CD4-positive, alpha-beta T cell (primary cell): ENCODE data around the gene B3GALT5. TPM values are rescaled to one million over a fixed set of nuclear protein-coding genes. Genes with fewer than 3 reads are reported as not detected.

ENCODE experiments used
- ATAC-seq: fragments of 200-7000 bp; cut with Tn5 transposase; one replicate; pipeline ENCODE4 v1.10.0; 2022; ENCODE audit warnings: mild to moderate bottlenecking; ENCODE audit not compliant: poor library complexity
- CTCF ChIA-PET: fragments of 350-600 bp; sonication (Branson Sonifier 250); formaldehyde crosslinking; loops from one replicate; lab custom pipeline; 2021; ENCODE audit warnings: antibody characterized with exemption, inconsistent platforms; lab: Charles Lee
- POLR2A ChIA-PET: fragments of 350-600 bp; sonication (Branson Sonifier 250); formaldehyde crosslinking; loops from one replicate; lab custom pipeline; 2021; ENCODE audit warnings: antibody characterized with exemption, inconsistent platforms; lab: Charles Lee
- DNase-seq, 14 experiments: peaks; one replicate each; pipeline ENCODE4 v3.0.0-alpha.2; 2013 to 2020; ENCODE audit warnings: mixed read lengths in 2 of 14
- H3K27ac ChIP-seq, 2 donors: one replicate each; pipeline versions ENCODE4 v1.5.1 to v1.7.0; 2013; ENCODE audit warnings: low read length in 2 of 2, low read depth in 1 of 2, mild to moderate bottlenecking in 1 of 2
- H3K27me3 ChIP-seq, 2 experiments: 1 replicate in 1 of 2; 2 replicates in 1 of 2; pipeline versions ENCODE4 v1.6.1 to v1.7.0; 2013; ENCODE audit warnings: low read length in 2 of 2, control low read depth in 1 of 2, mild to moderate bottlenecking in 1 of 2, moderate library complexity in 1 of 2; ENCODE audit not compliant: insufficient read depth in 2 of 2, control insufficient read depth in 1 of 2
- H3K36me3 ChIP-seq: one replicate; pipeline ENCODE4 v1.6.1; 2013; ENCODE audit warnings: low read length, control low read depth; ENCODE audit not compliant: insufficient read depth
- H3K4me1 ChIP-seq: one replicate; pipeline ENCODE4 v1.6.1; 2013; ENCODE audit warnings: low read length, control low read depth; ENCODE audit not compliant: insufficient read depth
- H3K4me3 ChIP-seq: one replicate; pipeline ENCODE4 v1.5.1; 2013; ENCODE audit warnings: mild to moderate bottlenecking, low read length, moderate library complexity
- H3K9me3 ChIP-seq, 2 experiments: 1 replicate in 1 of 2; 2 replicates in 1 of 2; pipeline versions ENCODE4 v1.6.1 to v1.7.0; 2013; ENCODE audit warnings: low read length in 2 of 2, mild to moderate bottlenecking in 2 of 2, control low read depth in 1 of 2, moderate library complexity in 1 of 2; ENCODE audit not compliant: control insufficient read depth in 1 of 2, insufficient read depth in 1 of 2
- H3K27ac Mint-ChIP-seq: one replicate; pipeline ENCODE4 v1.8.0; 2020; ENCODE audit warnings: mixed read lengths
- H3K27me3 Mint-ChIP-seq: one replicate; pipeline ENCODE4 v1.8.0; 2021; ENCODE audit warnings: mixed read lengths
- H3K36me3 Mint-ChIP-seq: one replicate; pipeline ENCODE4 v1.8.0; 2021; ENCODE audit warnings: low read depth, mixed read lengths
- H3K4me1 Mint-ChIP-seq: one replicate; pipeline ENCODE4 v1.8.0; 2021; ENCODE audit warnings: low read depth, mixed read lengths
- H3K4me3 Mint-ChIP-seq: one replicate; pipeline ENCODE4 v1.8.0; 2020; ENCODE audit warnings: mild to moderate bottlenecking, mixed read lengths
- H3K9me3 Mint-ChIP-seq: one replicate; pipeline ENCODE4 v1.8.0; 2020; ENCODE audit warnings: mixed read lengths
- intact Hi-C, 2 experiments: fragments of 100-400 bp; cut with DNase I in 1 of 2; cut with micrococcal nuclease in 1 of 2; formaldehyde crosslinking; loops; one replicate each; pipeline versions ENCODE4 v1.15.1 to v1.9.0; 2023 to 2025; cut with DNase I, micrococcal nuclease
- total RNA-seq, 174 experiments: library from RNA in 2 of 174; stranded (reverse) in 2 of 174; gene quantifications; one replicate each; pipeline ENCODE4 v1.2.3 and lab custom pipeline; 2021 to 2026
- TF ChIP-seq, protein P1 (sequence below): fragments of 200-600 bp; IDR thresholded peaks from one replicate; pipeline ENCODE4 v1.8.0; 2022; ENCODE audit warnings: antibody characterized with exemption, mild to moderate bottlenecking

The B3GALT5 gene
- total RNA-seq, 2 experiments from 2014 or later = not detected

- CTCF ChIA-PET = no interaction called here
- no peaks in the 10 kb centered on the region for H3K27me3 Mint-ChIP-seq
Observed at GRCh38 chr21:39669485-39669884, 56.7 kb downstream of the B3GALT5 start.

DNA sequence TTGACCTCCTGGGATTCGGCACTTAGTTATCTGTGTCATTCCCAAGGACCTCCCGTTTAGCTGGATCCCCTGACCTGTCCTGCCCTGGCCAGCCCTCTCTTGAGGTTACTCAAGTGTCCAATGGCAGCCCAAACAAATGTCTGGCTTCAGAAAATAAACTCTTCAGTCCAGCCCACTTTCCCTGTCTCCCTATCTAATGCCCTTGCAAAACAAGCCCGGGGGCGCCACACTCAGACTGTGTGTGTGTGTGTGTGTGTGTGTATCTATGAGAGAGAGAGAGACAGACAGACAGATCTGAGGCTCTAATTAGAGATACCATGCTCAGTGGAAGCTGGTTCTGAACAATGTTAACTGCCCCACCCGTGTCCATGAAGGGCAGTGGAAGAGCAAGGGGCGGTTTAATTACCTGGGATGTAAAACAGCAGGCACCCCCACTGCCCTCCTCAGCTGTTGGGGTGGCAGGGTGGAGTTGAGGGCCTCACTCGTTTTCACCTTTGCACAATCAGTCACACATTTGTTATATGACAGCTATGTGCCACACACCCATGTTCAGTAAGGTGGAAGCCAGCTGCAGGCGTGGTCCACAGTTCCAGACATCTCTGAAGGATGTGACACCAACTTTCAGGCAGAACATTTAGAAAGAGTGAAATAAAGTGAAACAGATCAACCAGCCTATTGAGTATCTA lies 57.4 kb downstream of the B3GALT5 start:
- Histone ChIP-seq H3K4me1 (no peaks in the 10 kb centered on the region), H3K4me3 (no peak overlapping the region), H3K9me3 (peaks cover 0 to 25% of the 10 kb centered on the region in 2 experiments), H3K27ac (no peak overlapping the region), H3K27me3 (no peaks in the 10 kb centered on the region), H3K36me3 (no peaks in the 10 kb centered on the region)
- no peaks in the 10 kb centered on the region for H3K27me3 Mint-ChIP-seq
- ATAC-seq (no peak), DNase-seq (no peak)
- POLR2A ChIA-PET = no interaction called here
- TF ChIP-seq, protein P1, sequence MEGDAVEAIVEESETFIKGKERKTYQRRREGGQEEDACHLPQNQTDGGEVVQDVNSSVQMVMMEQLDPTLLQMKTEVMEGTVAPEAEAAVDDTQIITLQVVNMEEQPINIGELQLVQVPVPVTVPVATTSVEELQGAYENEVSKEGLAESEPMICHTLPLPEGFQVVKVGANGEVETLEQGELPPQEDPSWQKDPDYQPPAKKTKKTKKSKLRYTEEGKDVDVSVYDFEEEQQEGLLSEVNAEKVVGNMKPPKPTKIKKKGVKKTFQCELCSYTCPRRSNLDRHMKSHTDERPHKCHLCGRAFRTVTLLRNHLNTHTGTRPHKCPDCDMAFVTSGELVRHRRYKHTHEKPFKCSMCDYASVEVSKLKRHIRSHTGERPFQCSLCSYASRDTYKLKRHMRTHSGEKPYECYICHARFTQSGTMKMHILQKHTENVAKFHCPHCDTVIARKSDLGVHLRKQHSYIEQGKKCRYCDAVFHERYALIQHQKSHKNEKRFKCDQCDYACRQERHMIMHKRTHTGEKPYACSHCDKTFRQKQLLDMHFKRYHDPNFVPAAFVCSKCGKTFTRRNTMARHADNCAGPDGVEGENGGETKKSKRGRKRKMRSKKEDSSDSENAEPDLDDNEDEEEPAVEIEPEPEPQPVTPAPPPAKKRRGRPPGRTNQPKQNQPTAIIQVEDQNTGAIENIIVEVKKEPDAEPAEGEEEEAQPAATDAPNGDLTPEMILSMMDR = no peak
- H3K36me3 Mint-ChIP-seq = no peaks in the 10 kb centered on the region
- no peak overlapping the region for H3K27ac Mint-ChIP-seq
- H3K4me3 Mint-ChIP-seq = no peak overlapping the region
- no peaks in the 10 kb centered on the region for H3K4me1 Mint-ChIP-seq
- intact Hi-C loops = no loop called here
- CTCF ChIA-PET = no interaction called here
- peaks cover 2% of the 10 kb centered on the region for H3K9me3 Mint-ChIP-seq

More at GRCh38 chr21:39669485-39669884, 56.7 kb downstream of the B3GALT5 start:
- Mint-ChIP-seq H3K27ac (no peak overlapping the region), H3K36me3 (no peaks in the 10 kb centered on the region), H3K4me3 (no peak overlapping the region), H3K9me3 (peaks cover 2% of the 10 kb centered on the region), H3K4me1 (no peaks in the 10 kb centered on the region)
- Histone ChIP-seq H3K36me3 (no peaks in the 10 kb centered on the region), H3K27ac (no peak overlapping the region), H3K4me1 (no peaks in the 10 kb centered on the region), H3K27me3 (no peaks in the 10 kb centered on the region), H3K4me3 (no peak overlapping the region), H3K9me3 (peaks cover 0 to 23% of the 10 kb centered on the region in 2 experiments)
- TF ChIP-seq, protein P1 = no peak
- POLR2A ChIA-PET = no interaction called here
- DNase-seq = no peak
- ATAC-seq = no peak
- intact Hi-C loops = no loop called here

DNA sequence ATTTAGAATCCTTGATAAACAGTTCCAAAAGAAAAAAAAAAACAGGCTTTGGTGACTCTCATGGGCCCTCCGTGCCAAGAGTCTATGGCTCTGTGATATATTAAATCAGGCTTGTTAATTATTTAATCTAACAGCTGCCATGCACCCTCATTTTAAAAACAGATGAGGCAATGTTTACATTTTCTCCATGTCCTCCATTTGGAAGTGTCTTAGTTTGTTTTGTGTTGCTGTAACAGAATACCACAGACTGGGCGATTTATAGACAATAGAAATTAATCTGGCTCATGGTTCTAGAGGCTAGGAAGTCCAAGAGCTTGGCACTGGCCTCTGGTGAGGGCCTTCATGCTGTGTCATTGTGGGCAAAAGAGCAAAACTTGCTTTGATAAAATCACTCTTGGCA lies 58.0 kb downstream of the B3GALT5 start:
- H3K27ac Mint-ChIP-seq = no peak overlapping the region
- no peak for DNase-seq
- POLR2A ChIA-PET = no interaction called here
- CTCF ChIA-PET = no interaction called here
- H3K27me3 Mint-ChIP-seq = no peaks in the 10 kb centered on the region
- no peaks in the 10 kb centered on the region for H3K36me3 Mint-ChIP-seq
- no peak overlapping the region for H3K4me3 Mint-ChIP-seq
- TF ChIP-seq, protein P1 = no peak
- no peaks in the 10 kb centered on the region for H3K9me3 Mint-ChIP-seq
- Histone ChIP-seq H3K4me1 (no peaks in the 10 kb centered on the region), H3K27ac (no peak overlapping the region), H3K4me3 (no peak overlapping the region), H3K9me3 (peaks cover 0 to 29% of the 10 kb centered on the region in 2 experiments), H3K27me3 (no peaks in the 10 kb centered on the region), H3K36me3 (no peaks in the 10 kb centered on the region)
- intact Hi-C loops = no loop called here
- ATAC-seq = no peak
- H3K4me1 Mint-ChIP-seq = no peaks in the 10 kb centered on the region
